Measurements from ENCODE around the gene TOMM40L.
A peak's percentile ranks its signal among the peaks of the same experiment; 100 is the strongest.

GRCh38 chr1:161193561-161194235 lies 32.2 kb upstream of the TOMM40L start:
- no peak for TF ChIP-seq POLR2A (IDR thresholded peaks at IDR 0.05)
- TF ChIP-seq CTCF (IDR thresholded peaks at IDR 0.05): no peak
- peak in 1 of 3 donors; percentile 15 for TF ChIP-seq POLR2AphosphoS5 (IDR thresholded peaks at IDR 0.05)

All from breast epithelium (tissue), 3 donors.